AG09309 (cell line): ENCODE measurements around the gene CALML5.

Experiments
- DNase-seq: peaks from one replicate; pipeline ENCODE4 v3.0.0-alpha.2; 2010; ENCODE audit warnings: low read depth
- H3K4me3 ChIP-seq: 2 replicates; pipeline ENCODE4 v1.5.1; 2011; ENCODE audit warnings: mild to moderate bottlenecking, low read depth, low read length, moderate library complexity; ENCODE audit not compliant: control insufficient read depth
- CTCF ChIP-seq: IDR thresholded peaks from 2 replicates; pipeline ENCODE4 v1.5.1; 2011; ENCODE audit warnings: mild to moderate bottlenecking, low read depth, low read length, inconsistent platforms; ENCODE audit not compliant: insufficient read depth, control insufficient read depth; ENCODE audit errors: missing control alignments

The CALML5 gene

GRCh38 chr10:5468262-5469106 lies 30.9 kb downstream of the CALML5 start:
- no peak overlapping the region for H3K4me3 ChIP-seq
- DNase-seq: no peak
- no peak for TF ChIP-seq CTCF

GRCh38 chr10:5467634-5468255 lies 31.6 kb downstream of the CALML5 start:
- H3K4me3 ChIP-seq: no peak overlapping the region
- no peak for TF ChIP-seq CTCF
- DNase-seq: no peak

GRCh38 chr10:5467207-5467535 lies 32.2 kb downstream of the CALML5 start:
- no peak for DNase-seq
- H3K4me3 ChIP-seq: no peak overlapping the region
- TF ChIP-seq CTCF: no peak

GRCh38 chr10:5466451-5467206 lies 32.7 kb downstream of the CALML5 start:
- H3K4me3 ChIP-seq: no peak overlapping the region
- no peak for TF ChIP-seq CTCF
- DNase-seq: no peak

GRCh38 chr10:5465976-5466450 lies 33.4 kb downstream of the CALML5 start:
- TF ChIP-seq CTCF: no peak
- no peak overlapping the region for H3K4me3 ChIP-seq
- no peak for DNase-seq

DNA sequence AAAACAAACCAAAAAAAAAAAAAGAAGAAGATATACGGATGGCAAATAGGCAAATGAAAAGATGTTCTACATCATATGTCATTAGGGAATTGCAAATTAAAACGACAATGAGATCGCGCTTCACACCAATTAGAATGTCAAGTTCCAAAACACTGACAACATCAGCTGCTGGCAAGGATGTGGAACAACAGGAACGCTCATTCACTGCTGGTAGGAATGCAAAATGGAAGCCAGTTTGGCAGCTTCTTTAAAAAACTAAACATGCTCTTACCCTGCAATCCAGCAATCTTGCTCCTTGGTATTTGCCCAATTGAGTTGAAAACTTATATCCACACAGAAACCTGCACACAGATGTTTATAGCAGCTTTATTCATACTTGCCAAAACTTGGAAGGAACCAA lies 34.8 kb downstream of the CALML5 start:
- no peak for DNase-seq
- no peak overlapping the region for H3K4me3 ChIP-seq

More for the DNA sequence above, 34.8 kb downstream of the CALML5 start:
- no peak for TF ChIP-seq CTCF
